HK-2 (cell line): ENCODE data around the gene CD8B2.
"Not testable (repeated sequence)": the region's sequence is repeated elsewhere in the genome, so short reads cannot be mapped to it uniquely, and the experiment has no call there.

Experiments
- DNase-seq: peaks from one replicate; pipeline ENCODE4 v3.0.0-alpha.2; 2018; ENCODE audit not compliant: unreplicated experiment

The CD8B2 gene

DNA sequence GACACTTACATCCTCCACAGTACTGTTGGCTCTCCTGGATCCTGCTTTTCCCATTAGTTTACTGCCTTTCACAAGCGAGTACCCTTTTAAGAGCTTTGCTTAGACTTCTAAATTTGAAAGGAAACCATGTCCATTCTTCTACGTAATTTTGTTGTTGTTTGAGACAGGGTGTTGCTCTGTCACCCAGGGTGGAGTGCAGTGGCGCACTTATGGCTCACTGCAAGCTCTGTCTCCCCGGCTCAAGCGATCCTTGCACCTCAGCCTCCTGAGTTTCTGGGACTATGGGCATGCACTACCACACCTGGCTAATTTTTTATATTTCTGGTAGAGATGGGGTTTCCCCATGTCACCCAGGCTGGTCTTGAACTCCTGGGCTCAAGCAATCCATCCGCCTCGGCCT lies 24.8 kb downstream of the CD8B2 start:
- not testable (repeated sequence) for DNase-seq

DNA sequence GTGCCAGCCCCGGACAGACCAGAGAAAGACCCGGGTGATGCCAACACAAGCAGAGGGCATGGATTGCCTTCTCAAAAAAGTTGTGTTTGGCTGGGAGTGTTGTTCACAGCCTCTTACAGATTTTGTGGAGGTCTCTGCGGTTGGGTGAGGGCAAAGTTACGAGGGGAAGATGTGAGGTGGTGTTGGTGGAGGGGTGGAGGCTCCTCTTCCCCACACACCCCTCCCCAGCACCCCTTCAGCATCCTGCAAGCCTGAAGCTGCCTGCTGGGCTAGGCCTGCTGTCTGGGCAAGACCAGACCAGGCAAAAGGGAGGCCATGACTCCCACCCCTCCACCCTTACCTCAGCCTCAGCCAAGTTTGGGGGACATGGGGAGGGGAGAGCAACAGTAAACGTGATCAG lies 26.2 kb downstream of the CD8B2 start:
- not testable (repeated sequence) for DNase-seq

DNA sequence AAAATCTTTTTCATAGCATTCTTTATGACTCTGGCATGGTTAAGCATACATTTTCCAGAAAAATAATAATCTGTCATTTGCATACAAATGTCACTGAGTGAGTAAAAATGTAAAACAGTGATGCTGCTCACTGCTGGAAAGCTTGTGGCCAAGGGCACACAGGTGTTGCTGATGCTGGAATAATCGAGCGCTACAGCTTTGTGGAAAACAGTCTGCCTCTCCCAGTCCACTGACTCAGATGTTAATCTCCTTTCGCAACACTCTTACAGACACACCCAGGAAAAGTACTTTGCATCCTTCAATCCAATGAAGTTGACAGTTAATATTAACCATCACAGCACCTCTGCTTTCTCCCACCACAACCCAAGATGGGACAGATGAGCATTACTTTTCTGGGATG lies 27.7 kb downstream of the CD8B2 start:
- not testable (repeated sequence) for DNase-seq

DNA sequence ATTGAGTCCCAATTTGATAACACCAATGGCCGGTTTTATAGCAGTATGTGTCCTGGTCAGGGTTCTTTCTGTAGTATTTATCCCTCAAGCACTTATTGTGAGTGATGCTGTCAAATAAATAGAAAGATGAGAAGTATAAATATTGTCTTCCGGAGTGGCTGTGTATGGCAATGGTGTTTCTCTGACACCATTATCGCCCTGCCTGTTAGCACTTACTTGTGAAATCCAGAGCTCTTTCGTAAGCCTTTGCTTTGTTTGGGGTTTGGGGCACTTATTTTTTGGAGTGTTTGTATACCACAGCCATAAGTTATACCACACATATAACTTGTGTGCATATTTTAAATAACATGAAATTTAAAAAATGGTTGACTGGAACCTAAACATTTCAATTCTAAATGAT lies 29.3 kb downstream of the CD8B2 start:
- DNase-seq, result no peak

DNA sequence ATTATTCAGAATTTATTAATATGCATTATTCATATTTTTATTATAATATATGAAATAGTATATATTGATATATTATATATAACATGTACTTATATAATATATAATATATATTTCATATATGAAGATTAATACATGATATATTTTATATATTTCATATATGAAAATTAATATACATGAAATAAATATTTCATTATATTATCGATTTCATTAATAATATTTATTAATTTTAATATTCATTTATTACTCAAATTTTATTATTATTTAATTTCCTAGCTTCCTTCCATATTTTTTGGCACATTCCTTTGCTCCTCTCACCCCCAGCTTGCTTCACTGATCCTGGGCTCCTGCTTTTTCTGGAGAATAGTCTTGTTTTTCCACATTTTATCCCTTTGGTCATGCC lies 29.7 kb downstream of the CD8B2 start:
- no peak for DNase-seq

DNA sequence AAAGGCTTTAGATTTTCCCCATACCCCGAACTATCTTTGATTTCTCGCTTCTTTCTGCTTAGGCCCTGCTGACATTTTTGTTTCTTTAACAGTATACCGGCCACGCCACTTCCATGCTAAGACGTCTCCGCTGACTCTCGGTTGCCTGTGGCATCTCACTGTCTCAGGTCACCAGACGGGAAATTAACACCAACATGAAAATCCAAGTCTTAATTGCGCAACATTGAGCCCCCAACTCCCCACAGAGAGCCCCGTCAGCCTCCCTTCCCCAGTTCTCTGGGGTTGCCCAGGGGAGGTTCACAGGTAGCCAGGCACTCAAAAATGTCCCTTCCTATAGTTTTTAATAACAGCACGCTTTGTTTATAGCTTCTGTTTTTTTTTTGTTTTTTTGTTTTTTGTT lies 30.2 kb downstream of the CD8B2 start:
- no peak for DNase-seq

DNA sequence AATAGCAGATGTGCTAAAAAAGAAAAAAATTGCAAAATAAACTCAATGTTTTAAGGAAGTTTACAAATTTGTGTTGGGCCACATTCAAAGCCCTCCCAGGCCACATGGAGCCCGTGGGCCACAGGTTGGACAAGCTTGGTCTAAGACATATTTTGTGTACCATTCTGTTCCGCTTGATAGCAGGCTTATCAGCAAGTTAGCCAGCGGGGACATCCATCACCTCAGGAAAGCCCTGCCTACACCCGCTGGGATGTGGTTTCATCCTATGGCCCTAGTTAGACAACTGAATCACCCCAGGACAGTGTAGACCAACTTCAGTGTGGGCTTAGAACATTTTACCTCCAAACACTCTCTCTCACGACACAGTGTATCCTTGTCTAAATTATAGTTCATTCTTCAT lies 32.6 kb downstream of the CD8B2 start:
- DNase-seq, result no peak

DNA sequence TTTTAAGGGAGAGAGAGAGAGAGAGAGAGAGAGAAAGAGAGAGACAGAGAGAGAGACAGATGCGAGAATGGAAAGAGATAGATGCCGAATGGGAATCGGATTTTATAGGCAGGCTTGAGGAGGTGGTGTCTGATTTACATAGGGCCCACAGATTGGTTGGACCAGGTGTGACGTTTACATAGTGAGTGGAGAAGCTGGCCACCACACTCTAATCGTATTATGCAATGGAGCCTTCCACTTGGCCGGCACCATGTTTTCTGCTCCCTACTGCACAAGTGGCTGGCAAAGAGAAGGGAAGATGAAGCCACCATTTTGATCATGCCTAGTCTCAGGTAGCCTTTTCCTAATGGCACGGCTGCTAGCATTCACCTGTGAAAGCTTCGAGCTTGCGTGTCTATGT lies 33.9 kb downstream of the CD8B2 start:
- DNase-seq, result no peak

DNA sequence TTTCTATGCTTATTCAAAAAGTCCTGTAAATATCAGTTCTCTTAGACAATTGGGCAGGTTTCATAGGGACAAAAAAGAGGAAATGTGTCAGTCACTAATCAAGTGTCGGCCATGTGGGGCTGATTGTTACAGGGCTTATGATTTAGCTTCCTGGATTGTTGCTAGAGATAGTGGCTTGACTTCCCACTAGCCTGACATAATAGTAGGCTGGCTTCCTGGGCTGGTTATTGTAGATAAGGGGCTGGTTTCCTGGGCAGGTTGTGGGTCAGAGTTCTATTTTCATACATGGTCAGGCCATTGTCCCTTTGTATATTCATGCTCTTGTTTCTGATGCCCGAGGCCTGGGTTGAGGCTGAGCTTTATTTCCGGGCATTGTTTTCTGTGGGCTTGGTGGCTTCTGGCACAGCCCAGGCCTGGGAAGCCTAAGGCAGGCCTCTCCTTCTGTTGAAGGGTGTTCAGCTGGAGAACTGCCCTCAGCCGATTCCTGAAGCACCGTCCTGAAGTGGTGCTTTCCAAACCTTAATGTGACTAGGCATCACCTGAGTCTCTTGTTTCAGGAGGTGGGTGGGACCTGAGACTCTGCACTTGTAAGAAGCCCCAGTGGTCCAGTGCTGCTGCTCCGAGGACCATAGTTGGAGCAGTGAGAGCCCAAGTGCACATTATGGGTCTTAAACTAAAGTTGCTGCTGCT lies 37.0 kb downstream of the CD8B2 start:
- no peak for DNase-seq

DNA sequence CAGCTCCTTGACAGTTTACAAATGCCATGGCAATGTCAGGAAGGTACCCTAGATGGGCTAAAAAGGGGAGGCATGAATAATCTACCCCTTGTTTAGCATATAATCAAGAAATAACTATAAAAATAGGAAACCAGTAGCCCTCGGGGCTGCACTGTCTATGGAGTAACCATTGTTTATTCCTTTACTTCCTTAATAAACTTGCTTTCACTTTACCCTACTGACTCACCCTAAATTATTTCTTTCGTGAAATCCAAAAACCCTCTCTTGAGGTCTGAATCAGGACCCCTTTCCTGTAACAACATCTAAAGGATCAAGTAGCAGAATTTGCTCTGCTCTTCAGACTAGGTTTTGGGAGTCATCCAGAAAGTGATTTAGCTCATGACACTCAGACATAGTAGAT lies 43.7 kb downstream of the CD8B2 start:
- DNase-seq, result no peak

DNA sequence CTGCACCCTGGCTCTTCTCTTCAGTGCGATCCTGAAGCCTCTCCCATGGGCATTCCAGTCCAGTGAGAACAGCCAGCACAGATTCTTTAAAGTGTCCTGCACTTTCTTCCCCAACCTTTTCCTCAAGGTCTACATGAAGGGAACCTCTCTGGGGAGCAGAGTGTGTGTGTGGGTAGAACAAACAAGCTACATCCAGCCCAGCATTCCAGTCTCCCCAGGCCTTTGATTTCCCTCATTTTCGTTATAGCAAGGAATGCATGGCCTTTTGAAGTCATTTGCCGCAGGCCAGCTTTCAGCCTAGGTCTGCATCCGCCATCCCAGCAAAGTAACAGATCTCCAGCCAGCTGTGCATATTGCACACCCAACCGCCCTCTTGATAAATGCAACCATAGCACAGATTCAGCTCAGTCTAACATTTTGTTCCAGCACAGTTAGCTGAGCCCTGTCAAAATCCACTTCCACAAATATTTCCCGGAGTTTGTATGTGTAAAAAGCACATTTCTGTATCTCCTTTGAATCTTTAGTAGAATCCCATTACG lies 44.6 kb downstream of the CD8B2 start:
- no peak for DNase-seq

DNA sequence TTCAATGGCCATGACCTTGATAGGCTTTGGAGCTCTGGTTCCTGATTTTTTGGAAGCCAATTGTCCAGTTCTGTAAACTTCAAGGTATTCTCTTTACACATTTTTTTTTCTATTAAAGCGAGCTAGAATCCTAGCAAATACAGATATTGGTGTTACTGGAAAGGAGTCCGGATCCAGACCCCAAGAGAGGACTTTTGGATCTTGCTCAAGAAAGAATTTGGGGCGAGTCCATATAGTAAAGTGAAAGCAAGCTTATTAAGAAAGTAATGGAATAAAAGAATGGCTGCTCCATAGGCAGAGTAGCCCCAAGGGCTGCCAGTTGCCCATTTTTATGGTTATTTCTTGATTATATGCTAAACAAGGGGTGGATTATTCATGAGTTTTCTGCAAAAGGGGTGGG lies 45.1 kb downstream of the CD8B2 start:
- DNase-seq, result no peak

DNA sequence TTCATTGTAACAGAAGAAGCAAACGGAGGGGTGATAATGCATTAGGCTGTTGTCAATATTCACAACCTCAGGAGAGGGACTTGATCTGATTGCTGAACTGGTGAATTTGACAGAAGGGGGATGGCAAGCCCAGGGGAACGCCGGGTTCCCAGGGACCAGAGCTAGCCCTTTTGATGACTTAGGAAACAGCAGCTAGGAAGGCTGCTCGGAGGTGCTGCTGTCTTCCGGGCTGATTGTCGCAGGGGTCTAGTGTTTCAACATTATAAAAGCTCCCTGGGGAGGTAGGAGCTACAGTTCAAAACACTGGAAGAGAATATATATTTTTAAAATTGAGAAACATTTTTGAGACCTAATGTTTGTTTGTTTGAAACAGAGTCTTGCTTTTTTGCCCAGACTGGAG lies 47.3 kb downstream of the CD8B2 start:
- DNase-seq, result no peak

DNA sequence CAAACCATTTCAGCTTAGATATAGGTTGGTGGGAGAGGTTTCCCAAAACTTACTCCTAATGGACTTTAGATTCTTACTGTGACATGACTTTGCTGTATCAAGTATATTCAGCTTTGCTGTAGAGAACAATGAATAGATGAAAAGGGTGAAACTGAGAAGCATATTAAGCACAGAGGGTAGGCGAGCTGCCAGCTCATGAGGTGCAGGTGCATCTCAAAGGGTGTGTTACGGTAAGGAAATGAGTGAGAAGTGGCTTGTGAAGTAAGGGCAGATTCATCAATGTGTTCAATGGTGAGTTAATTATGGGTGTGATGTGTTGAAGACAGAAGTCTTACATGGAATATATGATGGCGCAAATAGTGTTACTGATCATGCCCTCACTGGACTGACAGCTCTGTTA lies 49.3 kb downstream of the CD8B2 start:
- no peak for DNase-seq

DNA sequence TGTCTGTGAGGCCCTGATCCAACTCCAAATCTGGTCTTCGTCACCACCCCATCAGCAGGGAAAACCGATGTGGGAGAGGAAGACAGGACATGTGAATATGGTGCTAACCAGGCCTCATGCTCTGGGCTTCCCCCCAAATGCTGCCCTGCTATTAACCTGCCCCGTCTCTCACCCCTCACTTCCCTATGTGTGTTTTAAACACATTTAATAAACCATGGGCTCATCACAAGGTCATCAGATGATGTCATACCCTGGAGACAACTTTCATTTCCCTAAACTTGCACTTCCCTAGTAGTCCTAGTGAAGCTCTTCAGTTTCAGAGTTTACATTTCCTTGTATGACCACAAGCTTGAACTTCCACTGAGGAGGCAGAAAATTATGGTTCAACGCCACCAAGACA lies 49.9 kb downstream of the CD8B2 start:
- DNase-seq, result no peak

DNA sequence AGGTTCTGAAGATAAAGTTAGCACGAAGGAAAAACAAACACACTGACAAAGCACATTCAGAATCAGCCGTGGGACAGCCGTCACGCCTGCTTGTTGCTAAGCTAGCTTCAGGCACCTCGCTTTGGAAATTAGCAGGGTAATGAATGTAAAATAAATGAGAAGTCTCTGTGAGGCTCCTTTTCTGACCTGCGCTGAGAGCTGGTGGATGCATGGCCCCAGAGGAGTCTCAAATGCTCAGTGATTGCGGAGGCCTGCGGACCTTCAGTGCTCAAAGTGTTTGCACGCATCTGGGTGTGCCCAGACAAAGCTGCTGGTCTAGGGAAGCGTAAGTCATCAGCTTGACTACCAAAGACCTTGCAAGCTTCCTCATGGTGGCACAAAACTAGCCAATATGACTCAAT lies 50.6 kb downstream of the CD8B2 start:
- DNase-seq, result no peak

DNA sequence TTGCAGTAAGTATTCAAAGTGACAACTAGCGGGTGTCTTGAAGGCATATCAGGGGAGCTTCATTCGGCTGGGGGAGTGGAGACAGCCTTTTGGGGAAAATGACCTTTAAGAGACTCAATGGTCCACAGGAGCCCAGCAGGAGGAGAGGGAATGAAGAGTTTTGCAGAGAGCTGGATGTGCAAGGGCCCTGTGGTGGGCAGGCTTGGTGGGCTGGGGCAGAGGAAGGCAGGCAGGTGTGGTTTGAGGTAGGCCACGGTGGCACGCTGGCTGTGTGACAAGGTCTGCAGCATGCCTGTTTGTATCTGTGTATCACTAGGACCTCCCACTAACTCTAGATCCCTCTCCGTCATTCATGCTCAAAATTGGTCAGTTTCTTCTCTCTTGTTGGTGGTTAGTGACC lies 53.7 kb downstream of the CD8B2 start:
- no peak for DNase-seq

DNA sequence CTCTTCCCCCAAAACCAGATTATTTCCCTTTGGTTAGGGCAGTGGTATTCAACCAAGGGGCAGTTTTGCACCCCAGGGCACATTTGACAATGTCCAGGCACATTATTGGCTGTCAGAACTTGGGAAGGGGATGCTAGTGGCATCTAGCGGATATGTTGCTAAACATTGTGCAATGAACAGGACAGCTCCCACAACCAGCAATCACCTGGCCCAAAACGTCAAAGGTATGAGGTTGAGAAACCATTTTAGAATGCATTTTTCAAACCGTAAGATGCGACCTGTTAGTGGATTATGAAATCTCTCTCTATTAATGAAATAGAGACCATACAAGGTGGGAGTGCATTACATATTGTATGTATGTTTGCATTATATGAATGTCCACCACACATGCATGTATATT lies 54.2 kb downstream of the CD8B2 start:
- DNase-seq, result no peak

DNA sequence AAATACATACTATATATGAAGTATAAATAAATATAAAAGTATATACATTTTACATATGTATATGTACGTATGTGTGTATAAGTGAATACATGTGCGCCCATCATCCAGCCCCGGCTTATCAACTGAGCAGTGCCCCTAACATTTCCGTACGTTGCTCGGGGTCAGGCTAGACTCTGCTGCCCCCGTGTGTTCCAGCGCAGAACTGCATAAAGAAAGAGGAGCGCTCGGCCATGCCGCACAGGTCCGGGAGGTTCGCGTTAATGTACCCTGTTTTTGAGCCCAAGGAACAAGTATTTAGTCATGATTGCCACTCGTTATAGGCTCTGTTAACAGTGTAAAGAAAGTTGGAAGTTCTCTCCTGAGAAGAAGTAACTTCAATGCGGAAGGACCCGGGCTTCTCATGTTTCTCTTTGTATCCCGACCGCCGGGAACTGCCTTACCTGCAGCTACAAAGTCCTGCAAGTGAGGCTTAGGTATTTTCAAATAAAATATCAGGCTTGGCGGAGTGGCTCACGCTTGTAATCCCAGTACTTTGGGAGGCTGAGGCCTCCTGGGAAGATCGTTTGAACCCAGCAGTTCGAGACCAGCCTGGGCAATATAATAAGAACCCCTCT lies 55.7 kb downstream of the CD8B2 start:
- peak; percentile 69 for DNase-seq

DNA sequence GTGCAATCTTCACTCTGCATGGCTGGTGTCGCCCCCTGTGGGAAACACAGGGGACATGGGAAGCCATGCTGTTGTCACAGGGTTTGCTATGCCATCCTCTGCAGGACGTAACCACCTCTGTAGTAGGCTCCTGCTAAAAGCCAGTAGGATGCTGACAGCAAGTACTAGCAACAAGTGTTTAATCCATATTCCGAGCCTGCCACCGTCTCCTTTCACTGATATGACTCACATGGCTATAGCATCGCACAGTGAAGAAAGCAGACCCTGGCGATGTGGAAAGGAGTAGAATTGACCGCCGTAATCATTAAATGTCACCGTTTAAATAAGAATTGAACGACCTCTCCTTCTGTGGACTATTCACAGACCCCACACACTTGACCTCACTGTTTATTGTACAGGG lies 57.8 kb downstream of the CD8B2 start:
- no peak for DNase-seq

DNA sequence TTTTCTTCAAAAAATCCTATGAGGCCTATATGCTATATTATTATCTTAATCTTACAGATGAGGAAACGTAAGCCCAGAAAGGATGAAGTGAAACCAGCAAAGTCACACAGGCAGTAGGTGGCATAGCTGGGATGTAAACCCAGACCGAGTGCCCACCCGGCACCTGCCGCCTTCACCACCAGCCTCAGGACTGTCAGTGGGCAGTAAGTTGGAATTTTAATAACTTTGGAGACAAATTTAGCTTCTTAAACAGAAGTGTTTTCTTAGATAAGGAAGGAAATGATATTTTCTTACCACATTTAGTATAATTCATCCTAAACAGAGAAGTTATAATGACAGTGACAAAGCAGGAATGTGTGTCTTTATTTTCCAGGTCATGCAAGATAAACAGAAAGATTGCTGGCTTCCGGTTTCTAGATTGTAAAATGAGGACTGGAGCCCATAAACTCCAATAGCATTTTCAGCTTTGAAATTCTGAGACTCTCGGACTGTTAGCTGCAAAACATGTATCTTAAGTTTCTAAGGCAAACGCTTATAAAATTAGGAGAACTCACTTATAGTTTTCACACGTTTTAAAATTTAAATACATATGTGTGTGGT lies 59.3 kb downstream of the CD8B2 start:
- no peak for DNase-seq

DNA sequence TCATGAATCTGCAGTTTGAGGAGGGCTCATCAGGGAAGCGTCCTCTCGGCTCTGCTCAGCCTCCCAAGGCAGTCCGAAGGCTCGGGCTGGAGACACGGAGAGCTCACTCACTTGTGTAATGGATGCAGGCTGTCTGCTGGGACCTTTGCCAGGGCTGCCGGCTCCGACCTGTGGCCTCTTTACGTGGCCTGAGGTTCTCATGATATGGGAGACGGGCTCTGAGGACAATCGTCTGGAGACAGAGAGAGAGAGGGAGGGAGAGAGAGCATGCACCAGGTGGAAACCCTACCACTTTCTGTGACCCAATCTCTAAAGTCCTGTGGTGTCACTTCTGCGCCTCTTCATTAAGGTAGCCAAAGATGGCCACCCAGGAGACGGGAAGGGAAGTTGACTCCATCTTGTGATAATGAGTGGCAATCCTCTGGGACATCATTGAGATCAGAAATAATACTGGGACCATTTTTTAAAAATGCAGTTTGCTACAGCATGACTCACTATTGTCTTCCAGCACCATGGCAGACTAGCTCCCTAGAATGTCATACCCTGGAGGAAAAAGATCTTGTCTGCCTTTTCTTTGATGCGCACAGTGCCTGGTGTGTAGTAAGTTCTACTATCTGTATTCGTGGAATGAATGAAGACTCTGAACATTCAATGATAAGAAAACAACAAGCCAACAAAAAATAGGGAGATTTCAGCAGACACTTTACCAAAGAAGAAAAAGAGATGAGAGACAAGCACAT lies 60.2 kb downstream of the CD8B2 start:
- no peak for DNase-seq
